Lower leg skin (tissue), 4 donors: Measurements from ENCODE around the gene LDLRAD3. TPM values are rescaled to one million over a fixed set of nuclear protein-coding genes. Genes with fewer than 3 reads are reported as not detected.

Experiments
- DNase-seq, 2 donors: peaks; one replicate each; pipeline ENCODE4 v3.0.0-alpha.2; 2019; ENCODE audit warnings: low spot score in 2 of 2
- H3K4me3 ChIP-seq: fragments of 200-600 bp; sonication (generic); 2 replicates; pipeline ENCODE4 v1.5.1; 2017; ENCODE audit warnings: mild to moderate bottlenecking, low read depth; ENCODE audit not compliant: poor library complexity, severe bottlenecking
- CTCF ChIP-seq, 3 donors: fragments of 450-650 bp; IDR thresholded peaks; one replicate each; pipeline ENCODE4 v1.5.1; 2016; ENCODE audit warnings: antibody characterized with exemption in 3 of 3, mild to moderate bottlenecking in 3 of 3, moderate library complexity in 2 of 3
- POLR2A ChIP-seq, 2 donors: fragments of 450-650 bp; IDR thresholded peaks; one replicate each; pipeline ENCODE4 v1.6.1; 2016 to 2017; ENCODE audit warnings: antibody characterized with exemption in 2 of 2, mild to moderate bottlenecking in 1 of 2, moderate library complexity in 1 of 2
- WGBS, 2 donors: methylation state at CpG; one replicate each; pipeline ENCODE4 v1.1.5; 2018; 5-methylcytosine and 5-hydroxymethylcytosine counted together
- intact Hi-C: fragments of 100-400 bp; cut with DNase I; formaldehyde crosslinking; loops from one replicate; pipeline ENCODE4 v1.15.0; 2023; ENCODE audit warnings: low total_unique reads
- total RNA-seq, 4 donors: library from RNA; depleted of rRNA; stranded (reverse); fragments of >200 nt; gene quantifications; one replicate each; pipeline ENCODE4 v1.1.0, GENCODE V29; 2016

The LDLRAD3 gene
- total RNA-seq, 4 donors from 2014 or later, result 18.6 to 42.6 (median 25.5) TPM

DNA sequence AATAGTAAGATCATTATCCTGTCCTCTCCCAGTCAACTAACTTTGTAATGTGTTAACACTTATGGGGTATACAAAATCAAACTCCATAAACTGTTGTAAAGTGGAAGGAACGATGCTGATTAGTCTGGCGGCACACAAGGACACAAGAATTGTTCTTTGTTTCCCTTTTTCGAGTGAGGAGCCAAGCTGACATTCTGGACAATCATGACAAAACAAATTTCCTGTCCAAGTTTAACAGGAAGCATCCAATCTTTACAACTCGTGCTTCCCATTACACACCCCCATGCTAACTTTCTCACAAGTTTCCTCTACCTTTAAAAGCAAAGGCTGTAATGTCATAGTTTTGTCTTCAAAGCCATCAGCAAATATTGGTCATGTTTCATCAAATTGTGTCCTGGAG is 20.4 kb upstream of the LDLRAD3 start:
- 47 to 48% methylated on average over 4 of the region's 4 CpGs for WGBS, 2 donors
- TF ChIP-seq CTCF (IDR thresholded peaks at IDR 0.05), result no peak
- no peak for TF ChIP-seq POLR2A (IDR thresholded peaks at IDR 0.05)
- intact Hi-C loops, result no loop called here

DNA sequence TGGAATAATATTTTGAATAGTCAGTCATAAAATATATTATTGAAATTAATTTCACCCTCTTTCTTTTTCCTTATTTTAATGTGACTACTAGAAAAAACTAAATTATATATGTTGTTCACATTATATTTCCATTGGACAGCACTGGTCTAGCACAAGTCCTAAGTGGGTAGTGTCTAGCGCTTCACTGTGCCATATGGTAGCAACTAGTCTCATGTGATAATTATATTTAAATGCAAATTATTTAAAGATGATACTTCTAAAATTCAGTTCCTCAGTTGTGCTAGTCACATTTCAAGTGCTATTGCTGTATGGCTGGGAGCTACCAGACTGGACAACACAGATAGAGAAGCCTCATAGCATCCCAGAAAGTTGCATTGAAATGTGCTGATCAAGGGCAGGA is 19.1 kb upstream of the LDLRAD3 start:
- 92 to 94% methylated on average over 1 of the region's 1 CpG for WGBS, 2 donors
- intact Hi-C loops, result no loop called here
- TF ChIP-seq CTCF (IDR thresholded peaks at IDR 0.05), result no peak
- TF ChIP-seq POLR2A (IDR thresholded peaks at IDR 0.05), result no peak
- no peak overlapping the region for H3K4me3 ChIP-seq
- DNase-seq, result no peak

More for the DNA sequence above, 20.4 kb upstream of the LDLRAD3 start:
- no peak overlapping the region for H3K4me3 ChIP-seq
- no peak for DNase-seq

- DNase-seq, result no peak
- WGBS, 2 donors, result 23 to 31% methylated on average over 11 of the region's 11 CpGs
- H3K4me3 ChIP-seq, result no peak overlapping the region
- TF ChIP-seq POLR2A (IDR thresholded peaks at IDR 0.05), result no peak
- no peak for TF ChIP-seq CTCF (IDR thresholded peaks at IDR 0.05)
- intact Hi-C loops, result no loop called here
Observed at GRCh38 chr11:35927104-35927503, 16.8 kb upstream of the LDLRAD3 start.

- intact Hi-C loops, result no loop called here
- TF ChIP-seq CTCF (IDR thresholded peaks at IDR 0.05) (no peak), POLR2A (IDR thresholded peaks at IDR 0.05) (no peak)
- 31 to 42% methylated on average over 10 of the region's 10 CpGs for WGBS, 2 donors
- DNase-seq, result peak; percentile 90 to 94
- H3K4me3 ChIP-seq, result no peak overlapping the region
Observed at GRCh38 chr11:35927682-35928081, 16.2 kb upstream of the LDLRAD3 start.

DNA sequence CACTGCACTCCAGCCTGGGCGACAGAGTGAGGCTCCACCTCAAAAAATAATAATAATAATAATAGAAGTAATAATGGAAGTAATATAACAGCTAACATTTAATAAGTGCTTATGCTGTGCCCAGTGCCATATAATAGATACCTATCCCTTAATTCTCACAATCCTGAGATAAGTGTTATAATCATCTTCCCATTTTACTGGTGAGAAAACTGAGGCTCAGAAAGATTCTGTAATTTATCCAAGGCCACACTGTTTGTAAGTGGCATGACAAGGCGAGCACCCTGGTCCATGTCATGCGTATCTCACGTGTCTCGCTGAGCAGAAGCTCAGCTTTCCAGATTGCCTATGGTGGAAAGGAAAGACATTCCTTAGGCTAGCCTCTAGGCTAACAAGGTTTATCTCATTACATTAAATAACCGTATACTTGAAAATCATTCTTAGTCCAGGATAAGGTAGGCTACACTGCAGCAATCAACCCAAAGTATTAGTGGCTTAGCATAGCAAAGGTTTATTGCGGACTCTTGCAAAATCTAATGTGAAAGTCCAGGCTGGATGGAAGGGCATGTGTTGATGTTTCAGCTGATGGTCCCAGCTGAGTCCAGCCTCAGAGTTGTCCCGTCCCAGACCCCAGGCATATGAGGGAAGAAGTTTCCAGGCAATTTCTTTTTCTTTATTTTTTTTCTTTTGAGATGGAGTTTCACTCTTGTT is 15.0 kb upstream of the LDLRAD3 start:
- intact Hi-C loops, result no loop called here
- DNase-seq, result no peak
- H3K4me3 ChIP-seq, result no peak overlapping the region
- TF ChIP-seq CTCF (IDR thresholded peaks at IDR 0.05), result no peak
- no peak for TF ChIP-seq POLR2A (IDR thresholded peaks at IDR 0.05)
- 90 to 95% methylated on average over 8 of the region's 8 CpGs for WGBS, 2 donors

DNA sequence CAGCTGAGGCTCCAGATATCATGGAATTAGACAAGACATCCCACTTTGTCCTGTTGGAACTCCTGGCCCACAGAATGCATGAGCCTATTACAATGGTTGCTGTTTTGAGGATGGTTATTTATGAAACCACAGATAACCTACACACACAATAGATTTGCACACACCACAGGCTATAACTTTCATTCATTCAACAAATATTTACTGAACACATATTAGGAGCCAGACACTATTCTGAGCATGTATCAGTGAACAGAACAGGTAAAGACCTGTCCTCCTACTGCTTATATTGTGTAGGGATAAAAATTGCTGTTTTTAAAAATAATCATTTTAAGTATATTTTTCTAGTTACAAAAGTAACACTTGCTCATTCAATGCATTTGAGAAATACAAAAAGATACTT is 13.4 kb upstream of the LDLRAD3 start:
- H3K4me3 ChIP-seq, result no peak overlapping the region
- no peak for DNase-seq
- TF ChIP-seq CTCF (IDR thresholded peaks at IDR 0.05), result no peak
- TF ChIP-seq POLR2A (IDR thresholded peaks at IDR 0.05), result no peak
- intact Hi-C loops, result no loop called here
